ENCODE results near the gene REXO5. TPM values are rescaled to one million over a fixed set of nuclear protein-coding genes. Genes with fewer than 3 reads are reported as not detected.
A peak's percentile ranks its signal among the peaks of the same experiment; 100 is the strongest.

Gene REXO5
- total and polyA plus RNA-seq, 2 of the 13 experiments (the other 11 are each of a cell fraction or from before 2014, with no cell fraction given): 5.9 to 13.1 TPM

DNA sequence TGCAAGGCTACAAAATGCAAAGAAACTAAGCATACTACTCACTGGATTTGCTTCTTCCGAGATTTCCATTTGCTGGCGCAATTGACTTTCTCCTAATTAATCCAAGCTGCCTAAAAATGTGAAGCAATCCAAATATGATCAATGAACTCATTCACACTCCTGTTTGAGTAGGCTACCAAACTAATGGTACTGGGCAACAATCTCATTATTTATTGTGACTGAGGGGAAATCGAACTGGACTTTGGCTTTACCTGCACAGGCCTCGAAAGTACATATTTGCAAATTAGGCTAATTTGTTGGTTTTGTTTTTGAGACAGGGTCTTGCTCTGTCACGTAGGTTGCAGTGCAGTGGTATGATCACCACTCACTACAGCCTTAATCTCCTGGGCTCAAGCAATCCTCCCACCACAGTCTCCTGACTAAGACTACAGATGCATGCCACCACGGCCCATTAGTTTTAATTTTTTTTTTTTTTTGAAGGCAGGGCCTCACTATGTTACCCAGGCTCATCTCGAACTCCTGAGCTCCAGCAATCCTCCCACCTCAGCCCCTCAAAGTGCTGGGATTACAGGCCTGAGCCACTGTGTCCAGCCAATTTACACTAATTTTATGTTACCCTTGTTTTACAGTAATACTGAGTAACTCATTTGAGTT, 2.6 kb upstream of the REXO5 start (continued):
- TF ChIP-seq PHF21A (CRISPR knock-in tag; IDR thresholded peaks at IDR 0.05): peak; percentile 90
- no peak for TF ChIP-seq ZNF773 (CRISPR knock-in tag; IDR thresholded peaks at IDR 0.05; ENCODE audit: borderline replicate concordance)
- TF ChIP-seq ETV6 (CRISPR knock-in tag; conservative IDR thresholded peaks at IDR 0.05): no peak
- TF ChIP-seq MBNL3 (CRISPR knock-in tag; conservative IDR thresholded peaks at IDR 0.05): no peak
- TF ChIP-seq, protein P1, sequence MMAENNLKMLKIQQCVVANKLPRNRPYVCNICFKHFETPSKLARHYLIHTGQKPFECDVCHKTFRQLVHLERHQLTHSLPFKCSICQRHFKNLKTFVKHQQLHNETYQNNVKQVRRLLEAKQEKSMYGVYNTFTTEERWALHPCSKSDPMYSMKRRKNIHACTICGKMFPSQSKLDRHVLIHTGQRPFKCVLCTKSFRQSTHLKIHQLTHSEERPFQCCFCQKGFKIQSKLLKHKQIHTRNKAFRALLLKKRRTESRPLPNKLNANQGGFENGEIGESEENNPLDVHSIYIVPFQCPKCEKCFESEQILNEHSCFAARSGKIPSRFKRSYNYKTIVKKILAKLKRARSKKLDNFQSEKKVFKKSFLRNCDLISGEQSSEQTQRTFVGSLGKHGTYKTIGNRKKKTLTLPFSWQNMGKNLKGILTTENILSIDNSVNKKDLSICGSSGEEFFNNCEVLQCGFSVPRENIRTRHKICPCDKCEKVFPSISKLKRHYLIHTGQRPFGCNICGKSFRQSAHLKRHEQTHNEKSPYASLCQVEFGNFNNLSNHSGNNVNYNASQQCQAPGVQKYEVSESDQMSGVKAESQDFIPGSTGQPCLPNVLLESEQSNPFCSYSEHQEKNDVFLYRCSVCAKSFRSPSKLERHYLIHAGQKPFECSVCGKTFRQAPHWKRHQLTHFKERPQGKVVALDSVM (CRISPR knock-in tag; IDR thresholded peaks at IDR 0.05): peak; percentile 15; the same call in 1 of the 2 replicates
- TF ChIP-seq, protein P2, sequence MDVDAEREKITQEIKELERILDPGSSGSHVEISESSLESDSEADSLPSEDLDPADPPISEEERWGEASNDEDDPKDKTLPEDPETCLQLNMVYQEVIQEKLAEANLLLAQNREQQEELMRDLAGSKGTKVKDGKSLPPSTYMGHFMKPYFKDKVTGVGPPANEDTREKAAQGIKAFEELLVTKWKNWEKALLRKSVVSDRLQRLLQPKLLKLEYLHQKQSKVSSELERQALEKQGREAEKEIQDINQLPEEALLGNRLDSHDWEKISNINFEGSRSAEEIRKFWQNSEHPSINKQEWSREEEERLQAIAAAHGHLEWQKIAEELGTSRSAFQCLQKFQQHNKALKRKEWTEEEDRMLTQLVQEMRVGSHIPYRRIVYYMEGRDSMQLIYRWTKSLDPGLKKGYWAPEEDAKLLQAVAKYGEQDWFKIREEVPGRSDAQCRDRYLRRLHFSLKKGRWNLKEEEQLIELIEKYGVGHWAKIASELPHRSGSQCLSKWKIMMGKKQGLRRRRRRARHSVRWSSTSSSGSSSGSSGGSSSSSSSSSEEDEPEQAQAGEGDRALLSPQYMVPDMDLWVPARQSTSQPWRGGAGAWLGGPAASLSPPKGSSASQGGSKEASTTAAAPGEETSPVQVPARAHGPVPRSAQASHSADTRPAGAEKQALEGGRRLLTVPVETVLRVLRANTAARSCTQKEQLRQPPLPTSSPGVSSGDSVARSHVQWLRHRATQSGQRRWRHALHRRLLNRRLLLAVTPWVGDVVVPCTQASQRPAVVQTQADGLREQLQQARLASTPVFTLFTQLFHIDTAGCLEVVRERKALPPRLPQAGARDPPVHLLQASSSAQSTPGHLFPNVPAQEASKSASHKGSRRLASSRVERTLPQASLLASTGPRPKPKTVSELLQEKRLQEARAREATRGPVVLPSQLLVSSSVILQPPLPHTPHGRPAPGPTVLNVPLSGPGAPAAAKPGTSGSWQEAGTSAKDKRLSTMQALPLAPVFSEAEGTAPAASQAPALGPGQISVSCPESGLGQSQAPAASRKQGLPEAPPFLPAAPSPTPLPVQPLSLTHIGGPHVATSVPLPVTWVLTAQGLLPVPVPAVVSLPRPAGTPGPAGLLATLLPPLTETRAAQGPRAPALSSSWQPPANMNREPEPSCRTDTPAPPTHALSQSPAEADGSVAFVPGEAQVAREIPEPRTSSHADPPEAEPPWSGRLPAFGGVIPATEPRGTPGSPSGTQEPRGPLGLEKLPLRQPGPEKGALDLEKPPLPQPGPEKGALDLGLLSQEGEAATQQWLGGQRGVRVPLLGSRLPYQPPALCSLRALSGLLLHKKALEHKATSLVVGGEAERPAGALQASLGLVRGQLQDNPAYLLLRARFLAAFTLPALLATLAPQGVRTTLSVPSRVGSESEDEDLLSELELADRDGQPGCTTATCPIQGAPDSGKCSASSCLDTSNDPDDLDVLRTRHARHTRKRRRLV (CRISPR knock-in tag; IDR thresholded peaks at IDR 0.05): peak; percentile 63; the same call in 1 of the 2 replicates
- TF ChIP-seq HDAC2 (CRISPR knock-in tag; IDR thresholded peaks at IDR 0.05): peak; percentile 62
- no peak; the same call in 1 of the 2 replicates for TF ChIP-seq EED (CRISPR knock-in tag; IDR thresholded peaks at IDR 0.05)
- no peak for TF ChIP-seq ZNF101 (CRISPR knock-in tag; IDR thresholded peaks at IDR 0.05; ENCODE audit: borderline replicate concordance, low read depth)
- TF ChIP-seq, protein P3, sequence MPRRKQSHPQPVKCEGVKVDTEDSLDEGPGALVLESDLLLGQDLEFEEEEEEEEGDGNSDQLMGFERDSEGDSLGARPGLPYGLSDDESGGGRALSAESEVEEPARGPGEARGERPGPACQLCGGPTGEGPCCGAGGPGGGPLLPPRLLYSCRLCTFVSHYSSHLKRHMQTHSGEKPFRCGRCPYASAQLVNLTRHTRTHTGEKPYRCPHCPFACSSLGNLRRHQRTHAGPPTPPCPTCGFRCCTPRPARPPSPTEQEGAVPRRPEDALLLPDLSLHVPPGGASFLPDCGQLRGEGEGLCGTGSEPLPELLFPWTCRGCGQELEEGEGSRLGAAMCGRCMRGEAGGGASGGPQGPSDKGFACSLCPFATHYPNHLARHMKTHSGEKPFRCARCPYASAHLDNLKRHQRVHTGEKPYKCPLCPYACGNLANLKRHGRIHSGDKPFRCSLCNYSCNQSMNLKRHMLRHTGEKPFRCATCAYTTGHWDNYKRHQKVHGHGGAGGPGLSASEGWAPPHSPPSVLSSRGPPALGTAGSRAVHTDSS (CRISPR knock-in tag; conservative IDR thresholded peaks at IDR 0.05): no peak
- TF ChIP-seq ZNF143 (CRISPR knock-in tag; IDR thresholded peaks at IDR 0.05): 0 out of 2 replicates have a peak, but pooled peaks have one; percentile 23
- no peak for TF ChIP-seq ATRX (CRISPR knock-in tag; IDR thresholded peaks at IDR 0.05; ENCODE audit: borderline replicate concordance)
- TF ChIP-seq ZNF629 (CRISPR knock-in tag; conservative IDR thresholded peaks at IDR 0.05): peak; percentile 50
- TF ChIP-seq MIER2 (CRISPR knock-in tag; IDR thresholded peaks at IDR 0.05): no peak
- TF ChIP-seq ZNF713 (CRISPR knock-in tag; IDR thresholded peaks at IDR 0.05): no peak
- TF ChIP-seq SRF (IDR thresholded peaks at IDR 0.05; ENCODE audit: low read depth, low read length): no peak
- TF ChIP-seq, protein P4, sequence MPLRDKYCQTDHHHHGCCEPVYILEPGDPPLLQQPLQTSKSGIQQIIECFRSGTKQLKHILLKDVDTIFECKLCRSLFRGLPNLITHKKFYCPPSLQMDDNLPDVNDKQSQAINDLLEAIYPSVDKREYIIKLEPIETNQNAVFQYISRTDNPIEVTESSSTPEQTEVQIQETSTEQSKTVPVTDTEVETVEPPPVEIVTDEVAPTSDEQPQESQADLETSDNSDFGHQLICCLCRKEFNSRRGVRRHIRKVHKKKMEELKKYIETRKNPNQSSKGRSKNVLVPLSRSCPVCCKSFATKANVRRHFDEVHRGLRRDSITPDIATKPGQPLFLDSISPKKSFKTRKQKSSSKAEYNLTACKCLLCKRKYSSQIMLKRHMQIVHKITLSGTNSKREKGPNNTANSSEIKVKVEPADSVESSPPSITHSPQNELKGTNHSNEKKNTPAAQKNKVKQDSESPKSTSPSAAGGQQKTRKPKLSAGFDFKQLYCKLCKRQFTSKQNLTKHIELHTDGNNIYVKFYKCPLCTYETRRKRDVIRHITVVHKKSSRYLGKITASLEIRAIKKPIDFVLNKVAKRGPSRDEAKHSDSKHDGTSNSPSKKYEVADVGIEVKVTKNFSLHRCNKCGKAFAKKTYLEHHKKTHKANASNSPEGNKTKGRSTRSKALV (CRISPR knock-in tag; IDR thresholded peaks at IDR 0.05): no peak
- TF ChIP-seq GATAD1 (CRISPR knock-in tag; IDR thresholded peaks at IDR 0.05): peak; percentile 49; the same call in 1 of the 2 replicates
- no peak for TF ChIP-seq ZNF335 (CRISPR knock-in tag; IDR thresholded peaks at IDR 0.05)
- TF ChIP-seq ZNF451 (CRISPR knock-in tag; IDR thresholded peaks at IDR 0.05): no peak

Data from HepG2 (cell line).